HG03558 (cell line): ENCODE measurements around the gene GADD45A.

Experiments
- ATAC-seq: cut with Tn5 transposase; IDR thresholded peaks from one replicate; pipeline ENCODE4 v1.9.1; 2021; ENCODE audit warnings: moderate number of reproducible peaks; ENCODE audit not compliant: unreplicated experiment; ENCODE audit errors: extremely low read depth

GADD45A gene

GRCh38 chr1:67666636-67667035 is 18.4 kb upstream of the GADD45A start:
- ATAC-seq, result no peak

GRCh38 chr1:67668660-67669059 is 16.3 kb upstream of the GADD45A start:
- no peak for ATAC-seq

- ATAC-seq, result no peak
Measured at GRCh38 chr1:67672260-67672803, 12.7 kb upstream of the GADD45A start.

GRCh38 chr1:67673468-67674201 is 11.4 kb upstream of the GADD45A start:
- no peak for ATAC-seq

- ATAC-seq, result no peak
Measured at GRCh38 chr1:67674260-67675011, 10.6 kb upstream of the GADD45A start.

GRCh38 chr1:67675800-67676199 is 9.2 kb upstream of the GADD45A start:
- peak; percentile 61 for ATAC-seq

- ATAC-seq, result no peak
Measured at GRCh38 chr1:67676287-67676686, 8.7 kb upstream of the GADD45A start.

GRCh38 chr1:67676946-67677345 is 8.1 kb upstream of the GADD45A start:
- no peak for ATAC-seq

- ATAC-seq, result no peak
Measured at GRCh38 chr1:67677408-67677807, 7.6 kb upstream of the GADD45A start.

- no peak for ATAC-seq
Measured at GRCh38 chr1:67677930-67678329, 7.1 kb upstream of the GADD45A start.

GRCh38 chr1:67679691-67680090 is 5.3 kb upstream of the GADD45A start:
- no peak for ATAC-seq

GRCh38 chr1:67680486-67680885 is 4.5 kb upstream of the GADD45A start:
- no peak for ATAC-seq

- no peak for ATAC-seq
Measured at GRCh38 chr1:67682659-67683197, 2.3 kb upstream of the GADD45A start.

- ATAC-seq, result no peak
Measured at GRCh38 chr1:67683316-67683715, 1.7 kb upstream of the GADD45A start.

- no peak for ATAC-seq
Measured at GRCh38 chr1:67683766-67684525, 1.1 kb upstream of the GADD45A start.

- ATAC-seq, result no peak
Measured at GRCh38 chr1:67684526-67685066, 405 bp upstream of the GADD45A start.

- no peak for ATAC-seq
Measured at GRCh38 chr1:67685558-67686266, 711 bp downstream of the GADD45A start.

- ATAC-seq, result peak; percentile 15
Measured at GRCh38 chr1:67686267-67687197, 1.5 kb downstream of the GADD45A start.

- ATAC-seq, result no peak
Measured at GRCh38 chr1:67687198-67687545, 2.2 kb downstream of the GADD45A start.
